BLaER1 (cell line): ENCODE results near the gene TEAD3.

Source experiments
- H3K27ac ChIP-seq: shearing (Covaris generic); formaldehyde crosslinking; 2 replicates; pipeline ENCODE4 v1.8.1; 2022
- H3K27me3 ChIP-seq: shearing (Covaris generic); formaldehyde crosslinking; 2 replicates; pipeline ENCODE4 v1.8.1; 2022
- H3K36me3 ChIP-seq: shearing (Covaris generic); formaldehyde crosslinking; 2 replicates; pipeline ENCODE4 v1.8.1; 2022
- H3K4me1 ChIP-seq: shearing (Covaris generic); formaldehyde crosslinking; 2 replicates; pipeline ENCODE4 v1.8.1; 2022
- H3K4me2 ChIP-seq: shearing (Covaris generic); formaldehyde crosslinking; 2 replicates; pipeline ENCODE4 v1.8.1; 2022
- H3K4me3 ChIP-seq: shearing (Covaris generic); formaldehyde crosslinking; 2 replicates; pipeline ENCODE4 v1.8.1; 2022
- H3K9ac ChIP-seq: shearing (Covaris generic); formaldehyde crosslinking; 2 replicates; pipeline ENCODE4 v1.8.1; 2022
- H3K9me3 ChIP-seq: shearing (Covaris generic); formaldehyde crosslinking; 2 replicates; pipeline ENCODE4 v1.8.1; 2022
- H4K20me1 ChIP-seq: shearing (Covaris generic); formaldehyde crosslinking; 2 replicates; pipeline ENCODE4 v1.8.1; 2022
- Cebpa-rat ChIP-seq: shearing (Covaris generic); IDR thresholded peaks from 2 replicates; pipeline ENCODE4 v1.8.1; 2022

The TEAD3 gene

GRCh38 chr6:35487658-35488516 is 9.0 kb downstream of the TEAD3 start:
- H3K36me3 ChIP-seq = no peaks in the 10 kb centered on the region
- TF ChIP-seq Cebpa-rat = no peak
- peak overlapping the region; percentile 50 for H3K4me2 ChIP-seq
- no peak overlapping the region for H3K9ac ChIP-seq
- H3K9me3 ChIP-seq = no peaks in the 10 kb centered on the region
- no peak overlapping the region; the same call in 1 of the 2 replicates for H3K27ac ChIP-seq
- peaks cover 18% of the 10 kb centered on the region for H4K20me1 ChIP-seq
- H3K4me1 ChIP-seq = peaks cover 47% of the 10 kb centered on the region
- H3K27me3 ChIP-seq = no peaks in the 10 kb centered on the region
- no peak overlapping the region for H3K4me3 ChIP-seq

GRCh38 chr6:35486005-35486925 is 10.6 kb downstream of the TEAD3 start:
- H3K36me3 ChIP-seq = no peaks in the 10 kb centered on the region
- H3K4me1 ChIP-seq = peaks cover 30% of the 10 kb centered on the region
- H3K27me3 ChIP-seq = no peaks in the 10 kb centered on the region
- H3K9ac ChIP-seq = no peak overlapping the region
- no peak overlapping the region for H3K4me2 ChIP-seq
- H3K9me3 ChIP-seq = no peaks in the 10 kb centered on the region
- no peak for TF ChIP-seq Cebpa-rat
- no peak overlapping the region for H3K27ac ChIP-seq
- peaks cover 2% of the 10 kb centered on the region; the same call in 1 of the 2 replicates for H4K20me1 ChIP-seq
- H3K4me3 ChIP-seq = no peak overlapping the region

- peaks cover 22% of the 10 kb centered on the region for H3K4me1 ChIP-seq
- H3K27ac ChIP-seq = no peak overlapping the region
- no peaks in the 10 kb centered on the region for H3K27me3 ChIP-seq
- H3K36me3 ChIP-seq = no peaks in the 10 kb centered on the region
- no peaks in the 10 kb centered on the region for H3K9me3 ChIP-seq
- TF ChIP-seq Cebpa-rat = no peak
- no peaks in the 10 kb centered on the region for H4K20me1 ChIP-seq
- H3K4me2 ChIP-seq = no peak overlapping the region
- H3K9ac ChIP-seq = no peak overlapping the region
- H3K4me3 ChIP-seq = no peak overlapping the region
Measured at GRCh38 chr6:35485402-35485877, 11.4 kb downstream of the TEAD3 start.

- no peak overlapping the region for H3K27ac ChIP-seq
- no peak for TF ChIP-seq Cebpa-rat
Measured at GRCh38 chr6:35484921-35485392, 11.9 kb downstream of the TEAD3 start.

GRCh38 chr6:35483893-35484645 is 12.8 kb downstream of the TEAD3 start:
- no peak overlapping the region for H3K4me2 ChIP-seq
- no peaks in the 10 kb centered on the region for H3K9me3 ChIP-seq
- no peaks in the 10 kb centered on the region for H3K27me3 ChIP-seq
- H3K4me1 ChIP-seq = peaks cover 24% of the 10 kb centered on the region
- TF ChIP-seq Cebpa-rat = no peak
- no peak overlapping the region for H3K9ac ChIP-seq
- no peak overlapping the region for H3K4me3 ChIP-seq
- H4K20me1 ChIP-seq = no peaks in the 10 kb centered on the region
- H3K27ac ChIP-seq = no peak overlapping the region
- no peaks in the 10 kb centered on the region for H3K36me3 ChIP-seq

More at GRCh38 chr6:35484921-35485392, 11.9 kb downstream of the TEAD3 start:
- H3K4me2 ChIP-seq = no peak overlapping the region
- no peaks in the 10 kb centered on the region for H4K20me1 ChIP-seq
- H3K4me1 ChIP-seq = peaks cover 20% of the 10 kb centered on the region
- H3K9ac ChIP-seq = no peak overlapping the region
- H3K27me3 ChIP-seq = no peaks in the 10 kb centered on the region
- H3K4me3 ChIP-seq = no peak overlapping the region
- no peaks in the 10 kb centered on the region for H3K9me3 ChIP-seq
- no peaks in the 10 kb centered on the region for H3K36me3 ChIP-seq

GRCh38 chr6:35483490-35483889 is 13.4 kb downstream of the TEAD3 start:
- H3K36me3 ChIP-seq = no peaks in the 10 kb centered on the region
- peaks cover 20% of the 10 kb centered on the region for H3K4me1 ChIP-seq
- H3K9ac ChIP-seq = no peak overlapping the region
- H3K27ac ChIP-seq = no peak overlapping the region
- no peaks in the 10 kb centered on the region for H4K20me1 ChIP-seq
- H3K9me3 ChIP-seq = no peaks in the 10 kb centered on the region
- H3K4me2 ChIP-seq = no peak overlapping the region
- TF ChIP-seq Cebpa-rat = no peak
- H3K27me3 ChIP-seq = no peaks in the 10 kb centered on the region
- no peak overlapping the region for H3K4me3 ChIP-seq

- H3K4me2 ChIP-seq = no peak overlapping the region
Measured at GRCh38 chr6:35483062-35483461, 13.8 kb downstream of the TEAD3 start.

GRCh38 chr6:35481226-35481625 is 15.7 kb downstream of the TEAD3 start:
- H3K9ac ChIP-seq = 0 out of 2 replicates have a peak overlapping the region, but pooled peaks have one; percentile 3
- no peaks in the 10 kb centered on the region for H3K36me3 ChIP-seq
- H3K4me3 ChIP-seq = no peak overlapping the region
- H4K20me1 ChIP-seq = no peaks in the 10 kb centered on the region
- no peaks in the 10 kb centered on the region for H3K9me3 ChIP-seq
- H3K4me2 ChIP-seq = no peak overlapping the region
- no peak for TF ChIP-seq Cebpa-rat
- 0 out of 2 replicates have a peak, but pooled peaks cover 9% of the 10 kb centered on the region for H3K4me1 ChIP-seq
- no peaks in the 10 kb centered on the region for H3K27me3 ChIP-seq
- H3K27ac ChIP-seq = no peak overlapping the region

More at GRCh38 chr6:35483062-35483461, 13.8 kb downstream of the TEAD3 start:
- Histone ChIP-seq H3K36me3 (no peaks in the 10 kb centered on the region), H3K27me3 (no peaks in the 10 kb centered on the region), H3K9ac (no peak overlapping the region), H3K9me3 (no peaks in the 10 kb centered on the region), H4K20me1 (no peaks in the 10 kb centered on the region), H3K4me1 (peaks cover 16% of the 10 kb centered on the region), H3K27ac (no peak overlapping the region), H3K4me3 (no peak overlapping the region)
- TF ChIP-seq Cebpa-rat = no peak

- 0 out of 2 replicates have a peak overlapping the region, but pooled peaks have one; percentile 1 for H3K9ac ChIP-seq
- no peak overlapping the region for H3K4me2 ChIP-seq
- no peaks in the 10 kb centered on the region for H3K9me3 ChIP-seq
- H3K4me1 ChIP-seq = 0 out of 2 replicates have a peak, but pooled peaks cover 9% of the 10 kb centered on the region
- H3K4me3 ChIP-seq = no peak overlapping the region
- H4K20me1 ChIP-seq = peaks cover 4% of the 10 kb centered on the region; the same call in 1 of the 2 replicates
- no peaks in the 10 kb centered on the region for H3K27me3 ChIP-seq
- peaks cover 4% of the 10 kb centered on the region; the same call in 1 of the 2 replicates for H3K36me3 ChIP-seq
- no peak for TF ChIP-seq Cebpa-rat
- H3K27ac ChIP-seq = no peak overlapping the region
Measured at GRCh38 chr6:35480176-35480575, 16.7 kb downstream of the TEAD3 start.
